Measurements from ENCODE around the gene CARD8. TPM values are rescaled to one million over a fixed set of nuclear protein-coding genes. Genes with fewer than 3 reads are reported as not detected.
"Not testable (repeated sequence)": the region's sequence is repeated elsewhere in the genome, so short reads cannot be mapped to it uniquely, and the experiment has no call there.

The CARD8 gene
- total and polyA plus RNA-seq, 8 donors: 8.6 to 26.0 (median 16.8) TPM

DNA sequence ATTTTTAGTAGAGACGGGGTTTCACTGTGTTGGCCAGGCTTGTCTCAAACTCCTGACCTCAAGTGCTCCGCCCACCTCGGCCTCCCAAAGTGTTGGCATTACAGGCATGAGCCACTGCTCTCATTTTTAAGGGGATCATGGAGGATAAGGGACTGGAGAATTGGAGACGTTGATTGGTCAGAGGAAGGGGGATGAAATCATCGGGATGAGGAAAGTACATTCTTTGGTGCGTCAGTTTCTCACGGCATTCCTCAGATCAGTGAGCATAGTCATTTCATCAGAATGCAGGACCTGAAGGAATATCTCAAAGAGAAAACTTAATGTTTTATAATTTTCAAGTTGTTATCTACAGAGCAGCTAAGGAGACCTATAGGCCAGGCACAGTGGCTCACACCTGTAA lies 28.2 kb upstream of the CARD8 start:
- no peak overlapping the region for H3K27ac ChIP-seq
- DNase-seq (no peak), FAIRE-seq (no peak), ATAC-seq (no peak)
- no peaks in the 10 kb centered on the region for H3K9me3 ChIP-seq
- H3K4me3 ChIP-seq: no peak overlapping the region
- intact Hi-C loops (cut with DNase I): no loop called here
- no peaks in the 10 kb centered on the region for H3K36me3 ChIP-seq
- TF ChIP-seq, protein P1, sequence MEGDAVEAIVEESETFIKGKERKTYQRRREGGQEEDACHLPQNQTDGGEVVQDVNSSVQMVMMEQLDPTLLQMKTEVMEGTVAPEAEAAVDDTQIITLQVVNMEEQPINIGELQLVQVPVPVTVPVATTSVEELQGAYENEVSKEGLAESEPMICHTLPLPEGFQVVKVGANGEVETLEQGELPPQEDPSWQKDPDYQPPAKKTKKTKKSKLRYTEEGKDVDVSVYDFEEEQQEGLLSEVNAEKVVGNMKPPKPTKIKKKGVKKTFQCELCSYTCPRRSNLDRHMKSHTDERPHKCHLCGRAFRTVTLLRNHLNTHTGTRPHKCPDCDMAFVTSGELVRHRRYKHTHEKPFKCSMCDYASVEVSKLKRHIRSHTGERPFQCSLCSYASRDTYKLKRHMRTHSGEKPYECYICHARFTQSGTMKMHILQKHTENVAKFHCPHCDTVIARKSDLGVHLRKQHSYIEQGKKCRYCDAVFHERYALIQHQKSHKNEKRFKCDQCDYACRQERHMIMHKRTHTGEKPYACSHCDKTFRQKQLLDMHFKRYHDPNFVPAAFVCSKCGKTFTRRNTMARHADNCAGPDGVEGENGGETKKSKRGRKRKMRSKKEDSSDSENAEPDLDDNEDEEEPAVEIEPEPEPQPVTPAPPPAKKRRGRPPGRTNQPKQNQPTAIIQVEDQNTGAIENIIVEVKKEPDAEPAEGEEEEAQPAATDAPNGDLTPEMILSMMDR (IDR thresholded peaks at IDR 0.05): no peak
- 90 to 92% methylated on average over 7 of the region's 7 CpGs for WGBS, 2 donors
- H3K27me3 ChIP-seq: no peaks in the 10 kb centered on the region
- H3K4me1 ChIP-seq: no peaks in the 10 kb centered on the region

DNA sequence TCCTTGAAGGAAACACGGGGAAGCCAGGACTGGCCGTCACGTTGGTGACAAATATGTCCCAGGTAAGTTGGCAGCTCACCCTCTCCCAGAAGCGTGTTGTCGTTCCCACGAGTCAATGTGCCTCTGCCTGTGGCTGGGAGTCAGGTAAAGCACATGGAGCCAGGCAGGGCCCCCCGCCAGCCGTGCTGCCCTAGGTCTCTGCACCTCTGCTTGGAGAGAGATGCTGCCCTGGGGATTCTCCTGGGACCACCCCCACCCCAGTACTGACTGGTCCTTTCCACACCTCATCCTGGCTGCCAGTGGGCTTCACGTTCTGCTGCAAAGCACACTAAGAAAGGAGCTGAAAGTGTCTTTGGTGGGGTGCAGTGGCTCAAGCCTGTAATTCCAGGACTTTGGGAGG lies 24.0 kb upstream of the CARD8 start:
- FAIRE-seq: no peak
- Histone ChIP-seq H3K27ac (no peak overlapping the region), H3K4me1 (no peaks in the 10 kb centered on the region), H3K9me3 (no peaks in the 10 kb centered on the region), H3K4me3 (no peak overlapping the region), H3K36me3 (no peaks in the 10 kb centered on the region), H3K27me3 (no peaks in the 10 kb centered on the region)
- intact Hi-C loops (cut with DNase I): no loop called here
- WGBS, 2 donors: 48 to 57% methylated on average over 9 of the region's 9 CpGs
- DNase-seq: peak in 1 of 6 donors; percentile 17
- TF ChIP-seq, protein P1 (IDR thresholded peaks at IDR 0.05): no peak
- no peak for ATAC-seq

DNA sequence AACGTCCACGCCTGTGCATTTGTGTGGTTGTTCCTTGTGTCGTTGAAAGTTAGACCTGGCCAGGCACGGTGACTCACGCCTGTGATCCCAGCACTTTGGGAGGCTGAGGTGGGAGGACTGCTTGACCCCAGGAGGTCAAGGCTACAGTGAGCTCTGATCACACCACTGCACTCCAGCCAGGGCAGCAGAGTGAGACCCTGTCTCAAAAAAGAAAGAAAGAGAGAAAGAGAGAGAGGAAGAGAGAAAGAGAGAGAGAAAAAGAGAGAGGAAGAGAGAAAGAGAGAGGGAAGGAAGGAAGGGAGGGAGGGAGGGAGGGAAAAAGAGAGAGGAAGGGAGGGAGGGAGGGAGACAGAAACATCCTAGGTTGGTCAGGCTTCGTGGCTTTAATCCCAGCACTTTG lies 19.2 kb upstream of the CARD8 start:
- Histone ChIP-seq H3K4me3 (no peak overlapping the region), H3K27me3 (no peaks in the 10 kb centered on the region), H3K27ac (no peak overlapping the region), H3K4me1 (no peaks in the 10 kb centered on the region), H3K36me3 (no peaks in the 10 kb centered on the region), H3K9me3 (no peaks in the 10 kb centered on the region)
- WGBS, 2 donors: 72 to 74% methylated on average over 6 of the region's 6 CpGs
- no peak for ATAC-seq
- intact Hi-C loops (cut with DNase I): no loop called here
- DNase-seq: no peak
- no peak for FAIRE-seq
- TF ChIP-seq, protein P1 (IDR thresholded peaks at IDR 0.05): no peak

DNA sequence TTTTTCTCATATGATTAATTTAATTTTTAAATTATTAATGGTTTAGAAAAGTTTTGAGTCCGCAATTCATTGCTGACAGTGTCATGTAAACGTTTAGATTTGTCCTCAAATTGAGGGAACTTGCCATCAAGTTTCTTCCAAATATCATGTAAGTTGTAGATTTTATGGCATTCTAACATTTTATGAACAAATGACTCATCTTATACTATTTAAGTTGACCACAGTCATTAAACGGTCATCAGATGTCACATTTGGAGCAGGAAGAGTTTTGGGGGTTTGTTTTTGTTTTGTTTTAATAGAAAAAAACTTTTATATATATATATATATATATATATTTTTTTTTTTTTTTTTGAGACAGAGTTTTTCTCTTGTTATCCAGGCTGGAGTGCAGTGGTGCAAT lies 18.5 kb upstream of the CARD8 start:
- no peaks in the 10 kb centered on the region for H3K27me3 ChIP-seq
- no peaks in the 10 kb centered on the region for H3K4me1 ChIP-seq
- no peak for DNase-seq
- H3K9me3 ChIP-seq: no peaks in the 10 kb centered on the region
- TF ChIP-seq, protein P1 (IDR thresholded peaks at IDR 0.05): no peak
- no peak overlapping the region for H3K4me3 ChIP-seq
- WGBS, 2 donors: 62 to 79% methylated on average over 3 of the region's 3 CpGs
- no peak overlapping the region for H3K27ac ChIP-seq
- no peak for FAIRE-seq
- intact Hi-C loops (cut with DNase I): no loop called here
- no peaks in the 10 kb centered on the region for H3K36me3 ChIP-seq
- no peak for ATAC-seq

DNA sequence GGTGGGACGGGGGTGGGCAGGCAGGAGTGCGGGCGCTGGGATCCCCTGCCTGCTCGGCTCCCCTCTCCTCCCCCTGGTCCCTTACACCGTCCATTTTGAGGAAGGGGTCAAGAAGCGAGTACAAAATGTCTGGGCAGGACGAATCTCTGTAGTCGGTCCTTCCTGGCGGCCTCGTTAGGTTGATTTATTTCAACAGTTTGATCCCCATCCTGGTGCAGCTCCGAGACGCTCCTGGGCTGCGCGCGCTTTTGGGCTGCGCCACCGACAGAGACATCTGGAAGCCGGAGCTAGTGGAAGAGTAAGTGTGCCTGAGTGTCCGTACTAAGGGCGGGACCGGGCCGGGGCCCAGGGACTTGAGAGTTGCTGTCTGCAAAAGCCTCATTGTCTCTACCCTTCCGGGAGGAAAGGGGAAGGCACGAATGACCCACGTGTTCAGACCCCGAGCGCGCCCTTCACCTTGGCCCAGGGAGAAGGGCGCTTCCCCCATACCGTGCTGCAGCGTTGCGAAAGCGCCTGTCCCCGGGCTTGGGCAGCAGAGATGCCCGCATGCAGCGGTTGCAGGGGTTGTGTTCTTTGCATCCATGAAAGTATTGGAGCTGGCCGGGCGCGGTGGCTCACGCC lies 15.9 kb upstream of the CARD8 start:
- no peaks in the 10 kb centered on the region for H3K36me3 ChIP-seq
- 3% methylated on average over 38 to 40 of the region's 40 CpGs for WGBS, 2 donors
- DNase-seq: peak in 3 of 6 donors; percentile 41 to 76 (median 69)
- intact Hi-C loops (cut with DNase I): no loop called here
- H3K4me1 ChIP-seq: no peaks in the 10 kb centered on the region
- FAIRE-seq: no peak
- peak overlapping the region in 1 of 4 donors; percentile 20 for H3K27ac ChIP-seq
- peak overlapping the region; percentile 18 to 56 (median 42) for H3K4me3 ChIP-seq
- TF ChIP-seq, protein P1 (IDR thresholded peaks at IDR 0.05): no peak
- ATAC-seq: peak; percentile 57 to 71 (median 68)
- H3K27me3 ChIP-seq: peaks cover 0 to 3% (median 0%) of the 10 kb centered on the region in 4 donors
- no peaks in the 10 kb centered on the region for H3K9me3 ChIP-seq

DNA sequence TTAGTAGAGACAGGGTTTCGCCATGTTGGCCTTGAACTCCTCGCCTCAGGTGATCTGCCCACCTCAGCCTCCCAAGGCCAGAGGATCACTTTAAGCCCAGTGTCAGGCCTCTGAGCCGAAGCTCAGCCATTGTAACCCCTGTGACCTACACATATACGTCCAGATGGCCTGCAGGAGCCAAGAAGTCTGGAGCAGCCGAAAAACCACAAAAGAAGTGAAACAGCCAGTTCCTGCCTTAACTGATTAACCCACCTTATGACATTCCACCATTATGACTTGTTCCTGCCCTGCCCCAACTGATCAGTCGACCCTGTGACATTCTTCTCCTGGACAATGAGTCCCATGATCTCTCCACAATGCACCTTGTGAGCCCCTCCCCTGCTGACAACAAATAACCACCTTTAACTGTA lies 13.9 kb upstream of the CARD8 start:
- H3K27me3 ChIP-seq; H3K4me3 ChIP-seq; H3K36me3 ChIP-seq; FAIRE-seq; H3K27ac ChIP-seq; ATAC-seq; H3K9me3 ChIP-seq; intact Hi-C loops (cut with DNase I); H3K4me1 ChIP-seq; DNase-seq: not testable (repeated sequence)
- WGBS, 2 donors: 74 to 83% methylated on average over 6 of the region's 6 CpGs

DNA sequence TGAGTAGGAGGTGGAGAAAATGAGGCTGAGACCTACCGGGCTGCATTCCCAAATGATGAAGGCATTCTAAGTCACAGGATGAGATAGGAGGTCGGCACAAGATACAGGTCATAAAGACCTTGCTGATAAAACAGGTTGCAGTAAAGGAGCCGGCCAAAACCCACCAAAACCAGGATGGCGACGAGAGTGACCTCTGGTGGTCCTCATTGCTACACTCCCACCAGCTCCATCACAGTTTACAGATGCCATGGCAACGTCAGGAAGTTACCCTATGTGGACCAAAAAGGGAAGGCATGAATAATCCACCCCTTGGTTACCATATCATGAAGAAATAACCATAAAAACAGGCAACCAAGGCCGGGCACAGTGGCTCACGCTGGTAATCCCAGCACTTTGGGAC lies 9.6 kb upstream of the CARD8 start:
- FAIRE-seq; DNase-seq; H3K27ac ChIP-seq; H3K27me3 ChIP-seq; H3K36me3 ChIP-seq; intact Hi-C loops (cut with DNase I); ATAC-seq; H3K9me3 ChIP-seq; H3K4me3 ChIP-seq; H3K4me1 ChIP-seq: not testable (repeated sequence)
- 23 to 28% methylated on average over 8 of the region's 8 CpGs for WGBS, 2 donors

DNA sequence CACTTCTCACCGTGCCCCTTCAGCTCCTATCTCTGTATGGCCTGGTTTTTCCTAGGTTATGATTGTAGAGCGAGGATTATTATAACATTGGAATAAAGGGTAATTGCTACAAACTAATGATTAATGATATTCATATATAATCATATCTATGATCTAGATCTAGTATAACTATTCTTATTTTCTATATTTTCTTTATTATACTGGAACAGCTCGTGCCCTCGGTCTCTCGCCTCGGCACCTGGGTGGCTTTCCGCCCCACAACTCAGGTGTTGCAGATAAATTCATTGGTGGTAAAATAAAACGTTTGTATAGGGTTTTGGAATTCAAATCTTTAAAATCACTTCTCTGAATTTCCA lies 4.6 kb upstream of the CARD8 start:
- DNase-seq; H3K4me1 ChIP-seq; H3K36me3 ChIP-seq; intact Hi-C loops (cut with DNase I); ATAC-seq; FAIRE-seq; H3K27me3 ChIP-seq; H3K9me3 ChIP-seq: not testable (repeated sequence)
- peak overlapping the region in 3 of 4 donors; percentile 40 to 67 (median 50) for H3K4me3 ChIP-seq
- WGBS, 2 donors: 44 to 46% methylated on average over 8 of the region's 8 CpGs
- peak overlapping the region in 2 of 4 donors; percentile 82 to 83 for H3K27ac ChIP-seq
